Measurements from ENCODE around the gene GHRL.

The GHRL gene

DNA sequence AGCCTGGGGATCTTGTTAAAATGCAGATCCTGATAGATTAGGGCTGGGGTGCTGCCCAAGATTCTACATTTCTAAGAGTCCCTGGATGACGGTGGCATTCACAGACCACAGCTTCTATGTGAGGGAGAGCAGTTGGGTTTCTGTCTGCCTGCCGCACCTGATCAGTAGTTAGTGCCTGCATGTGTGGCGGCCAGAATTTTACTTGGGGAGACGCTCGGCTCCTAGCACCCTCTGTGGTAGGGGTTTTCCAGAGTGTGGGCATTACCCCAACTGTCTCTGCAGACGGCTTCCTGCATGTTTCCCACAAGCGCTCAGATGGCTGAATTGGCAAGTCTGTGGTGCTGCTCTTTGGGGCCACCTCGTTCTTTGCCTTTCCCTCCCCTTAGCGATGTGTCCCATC is 8.3 kb downstream of the GHRL start:
- Histone ChIP-seq H3K9ac (no peak overlapping the region), H2AFZ (no peak overlapping the region), H3K27ac (no peak overlapping the region), H3K4me3 (ENCODE audit: low read depth, low read length) (no peak overlapping the region), H3K79me2 (no peaks in the 10 kb centered on the region), H3K9me3 (ENCODE audit: control insufficient read depth, low read length) (no peaks in the 10 kb centered on the region), H3K36me3 (ENCODE audit: control insufficient read depth, insufficient read depth, low read length) (no peaks in the 10 kb centered on the region), H3K27me3 (ENCODE audit: control insufficient read depth, insufficient read depth, low read length) (no peaks in the 10 kb centered on the region), H3K4me2 (ENCODE audit: low read length) (no peak overlapping the region), H3K4me1 (no peaks in the 10 kb centered on the region)
- TF ChIP-seq, protein P1, sequence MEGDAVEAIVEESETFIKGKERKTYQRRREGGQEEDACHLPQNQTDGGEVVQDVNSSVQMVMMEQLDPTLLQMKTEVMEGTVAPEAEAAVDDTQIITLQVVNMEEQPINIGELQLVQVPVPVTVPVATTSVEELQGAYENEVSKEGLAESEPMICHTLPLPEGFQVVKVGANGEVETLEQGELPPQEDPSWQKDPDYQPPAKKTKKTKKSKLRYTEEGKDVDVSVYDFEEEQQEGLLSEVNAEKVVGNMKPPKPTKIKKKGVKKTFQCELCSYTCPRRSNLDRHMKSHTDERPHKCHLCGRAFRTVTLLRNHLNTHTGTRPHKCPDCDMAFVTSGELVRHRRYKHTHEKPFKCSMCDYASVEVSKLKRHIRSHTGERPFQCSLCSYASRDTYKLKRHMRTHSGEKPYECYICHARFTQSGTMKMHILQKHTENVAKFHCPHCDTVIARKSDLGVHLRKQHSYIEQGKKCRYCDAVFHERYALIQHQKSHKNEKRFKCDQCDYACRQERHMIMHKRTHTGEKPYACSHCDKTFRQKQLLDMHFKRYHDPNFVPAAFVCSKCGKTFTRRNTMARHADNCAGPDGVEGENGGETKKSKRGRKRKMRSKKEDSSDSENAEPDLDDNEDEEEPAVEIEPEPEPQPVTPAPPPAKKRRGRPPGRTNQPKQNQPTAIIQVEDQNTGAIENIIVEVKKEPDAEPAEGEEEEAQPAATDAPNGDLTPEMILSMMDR (IDR thresholded peaks at IDR 0.05) = no peak

DNA sequence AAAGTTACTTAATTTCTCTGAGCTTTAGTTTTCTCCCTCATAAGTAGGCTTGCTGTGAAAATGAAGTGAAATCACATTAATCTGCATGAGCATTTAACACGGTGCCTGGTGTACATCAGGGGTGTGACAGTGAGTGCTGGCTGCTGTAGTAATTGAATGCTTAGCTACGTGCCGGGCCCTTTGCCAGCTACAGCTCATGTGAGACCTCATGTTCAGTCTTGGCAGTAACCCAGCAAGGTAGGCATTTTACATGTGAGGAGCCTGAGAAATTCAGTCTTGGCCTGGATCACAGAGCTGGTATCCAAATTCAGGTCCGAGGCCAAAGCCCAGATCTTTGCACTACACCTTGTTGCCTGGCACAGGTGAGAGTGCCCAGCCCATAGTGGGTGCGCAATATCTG is 9.1 kb downstream of the GHRL start:
- H3K4me1 ChIP-seq = no peaks in the 10 kb centered on the region
- H3K79me2 ChIP-seq = no peaks in the 10 kb centered on the region
- TF ChIP-seq, protein P1 (IDR thresholded peaks at IDR 0.05) = no peak
- H3K9ac ChIP-seq = no peak overlapping the region
- no peak overlapping the region for H3K4me2 ChIP-seq (ENCODE audit: low read length)
- H3K27ac ChIP-seq = no peak overlapping the region
- H2AFZ ChIP-seq = no peak overlapping the region
- no peaks in the 10 kb centered on the region for H3K9me3 ChIP-seq (ENCODE audit: control insufficient read depth, low read length)
- no peaks in the 10 kb centered on the region for H3K27me3 ChIP-seq (ENCODE audit: control insufficient read depth, insufficient read depth, low read length)
- H3K36me3 ChIP-seq (ENCODE audit: control insufficient read depth, insufficient read depth, low read length) = no peaks in the 10 kb centered on the region
- H3K4me3 ChIP-seq (ENCODE audit: low read depth, low read length) = no peak overlapping the region

DNA sequence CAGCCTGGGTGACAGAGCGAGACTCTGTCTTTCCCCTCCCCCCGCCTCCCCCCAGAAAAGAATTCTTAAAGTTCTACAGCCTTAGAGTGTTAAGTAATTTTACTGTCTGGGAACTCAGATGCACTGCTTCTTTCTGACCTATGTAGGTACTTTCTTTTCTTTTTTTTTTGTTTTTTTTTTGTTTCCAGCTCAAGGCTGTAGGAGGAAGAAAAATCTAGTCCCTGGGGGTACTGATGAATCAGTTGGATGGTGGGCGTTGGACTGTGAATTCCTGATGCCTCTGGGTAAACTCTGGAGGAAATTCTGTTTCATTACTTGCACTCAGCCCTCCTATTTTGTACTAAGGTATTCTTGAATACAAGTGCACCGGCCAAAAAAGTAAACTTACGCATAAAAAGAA is 10.8 kb downstream of the GHRL start:
- no peak overlapping the region for H3K4me2 ChIP-seq (ENCODE audit: low read length)
- no peaks in the 10 kb centered on the region for H3K27me3 ChIP-seq (ENCODE audit: control insufficient read depth, insufficient read depth, low read length)
- H3K36me3 ChIP-seq (ENCODE audit: control insufficient read depth, insufficient read depth, low read length) = no peaks in the 10 kb centered on the region
- H2AFZ ChIP-seq = no peak overlapping the region
- H3K4me1 ChIP-seq = no peaks in the 10 kb centered on the region
- no peaks in the 10 kb centered on the region for H3K79me2 ChIP-seq
- TF ChIP-seq, protein P1 (IDR thresholded peaks at IDR 0.05) = no peak
- no peaks in the 10 kb centered on the region for H3K9me3 ChIP-seq (ENCODE audit: control insufficient read depth, low read length)
- no peak overlapping the region for H3K27ac ChIP-seq
- no peak overlapping the region for H3K9ac ChIP-seq
- H3K4me3 ChIP-seq (ENCODE audit: low read depth, low read length) = no peak overlapping the region

DNA sequence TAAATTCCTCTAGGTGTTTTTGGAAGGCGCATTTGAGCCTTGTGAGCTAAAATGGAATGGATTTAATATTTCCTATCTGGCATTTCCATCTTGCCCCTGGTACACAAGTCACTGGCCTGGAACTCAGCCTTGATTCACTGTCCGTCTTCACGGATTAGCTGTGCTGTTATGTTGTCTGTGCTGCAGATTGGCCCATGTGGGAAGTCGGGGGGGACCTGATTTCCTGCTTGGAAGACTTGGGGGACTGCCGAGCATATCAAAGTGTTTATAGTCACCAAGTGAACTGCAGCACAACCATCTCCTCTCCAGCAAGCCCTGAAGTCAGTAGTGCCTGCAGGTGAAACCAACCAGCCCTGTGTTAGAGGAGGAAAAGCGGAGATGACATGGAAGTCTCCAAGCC is 12.2 kb downstream of the GHRL start:
- no peak overlapping the region for H3K4me2 ChIP-seq (ENCODE audit: low read length)
- no peaks in the 10 kb centered on the region for H3K9me3 ChIP-seq (ENCODE audit: control insufficient read depth, low read length)
- no peak overlapping the region for H3K27ac ChIP-seq
- H3K4me1 ChIP-seq = no peaks in the 10 kb centered on the region
- no peaks in the 10 kb centered on the region for H3K36me3 ChIP-seq (ENCODE audit: control insufficient read depth, insufficient read depth, low read length)
- TF ChIP-seq, protein P1 (IDR thresholded peaks at IDR 0.05) = no peak
- H2AFZ ChIP-seq = no peak overlapping the region
- no peaks in the 10 kb centered on the region for H3K79me2 ChIP-seq
- no peaks in the 10 kb centered on the region for H3K27me3 ChIP-seq (ENCODE audit: control insufficient read depth, insufficient read depth, low read length)
- no peak overlapping the region for H3K4me3 ChIP-seq (ENCODE audit: low read depth, low read length)
- H3K9ac ChIP-seq = no peak overlapping the region

DNA sequence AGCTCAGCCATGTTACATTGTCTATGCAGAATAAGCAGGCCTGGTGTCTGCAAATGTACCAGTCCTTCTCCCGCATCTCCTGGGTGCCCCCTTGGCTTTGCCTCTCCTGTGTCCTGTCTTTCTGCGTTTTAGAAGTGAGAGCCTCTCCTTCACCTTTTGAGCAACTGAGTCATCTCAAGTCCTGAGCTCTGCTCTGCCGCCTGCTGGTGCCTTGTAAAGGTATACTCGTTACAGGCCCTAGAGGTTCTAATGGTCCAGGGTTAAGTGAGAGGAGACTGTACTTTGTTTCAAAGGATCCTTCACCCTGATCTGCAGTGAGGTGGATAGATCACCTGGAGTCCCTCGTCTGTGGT is 12.6 kb downstream of the GHRL start:
- Histone ChIP-seq H3K79me2 (no peaks in the 10 kb centered on the region), H3K9ac (no peak overlapping the region), H3K4me3 (ENCODE audit: low read depth, low read length) (no peak overlapping the region), H3K9me3 (ENCODE audit: control insufficient read depth, low read length) (no peaks in the 10 kb centered on the region), H3K36me3 (ENCODE audit: control insufficient read depth, insufficient read depth, low read length) (no peaks in the 10 kb centered on the region), H3K4me2 (ENCODE audit: low read length) (no peak overlapping the region), H3K27ac (no peak overlapping the region), H3K4me1 (no peaks in the 10 kb centered on the region), H2AFZ (no peak overlapping the region), H3K27me3 (ENCODE audit: control insufficient read depth, insufficient read depth, low read length) (no peaks in the 10 kb centered on the region)
- TF ChIP-seq, protein P1 (IDR thresholded peaks at IDR 0.05) = no peak
